ENCODE measurements around the gene LPP. TPM values are rescaled to one million over a fixed set of nuclear protein-coding genes. Genes with fewer than 3 reads are reported as not detected.

Gene LPP
- total RNA-seq, 1 donor from 2014 or later: 218 TPM

DNA sequence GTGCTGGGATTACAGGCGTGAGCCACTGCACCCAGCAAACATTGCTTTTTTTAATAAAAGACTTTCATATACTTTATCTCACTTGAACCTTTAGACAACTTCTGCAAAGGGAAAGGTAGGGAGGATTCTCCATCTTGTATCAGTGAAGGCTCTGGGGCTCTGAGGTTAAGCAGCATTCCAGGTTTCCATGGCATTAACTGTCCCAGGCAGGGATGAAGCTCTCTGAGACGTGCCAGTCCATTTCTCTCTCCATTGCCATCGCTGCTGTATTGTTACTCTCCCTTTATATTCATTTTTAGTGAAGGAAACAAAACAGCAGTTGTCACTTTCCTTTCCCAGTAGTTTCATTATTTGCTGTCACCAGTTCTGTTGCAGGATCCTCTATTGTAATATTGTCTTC, 342.4 kb downstream of the LPP start:
- DNase-seq (ENCODE audit: low read depth): no peak
- TF ChIP-seq, protein P1, sequence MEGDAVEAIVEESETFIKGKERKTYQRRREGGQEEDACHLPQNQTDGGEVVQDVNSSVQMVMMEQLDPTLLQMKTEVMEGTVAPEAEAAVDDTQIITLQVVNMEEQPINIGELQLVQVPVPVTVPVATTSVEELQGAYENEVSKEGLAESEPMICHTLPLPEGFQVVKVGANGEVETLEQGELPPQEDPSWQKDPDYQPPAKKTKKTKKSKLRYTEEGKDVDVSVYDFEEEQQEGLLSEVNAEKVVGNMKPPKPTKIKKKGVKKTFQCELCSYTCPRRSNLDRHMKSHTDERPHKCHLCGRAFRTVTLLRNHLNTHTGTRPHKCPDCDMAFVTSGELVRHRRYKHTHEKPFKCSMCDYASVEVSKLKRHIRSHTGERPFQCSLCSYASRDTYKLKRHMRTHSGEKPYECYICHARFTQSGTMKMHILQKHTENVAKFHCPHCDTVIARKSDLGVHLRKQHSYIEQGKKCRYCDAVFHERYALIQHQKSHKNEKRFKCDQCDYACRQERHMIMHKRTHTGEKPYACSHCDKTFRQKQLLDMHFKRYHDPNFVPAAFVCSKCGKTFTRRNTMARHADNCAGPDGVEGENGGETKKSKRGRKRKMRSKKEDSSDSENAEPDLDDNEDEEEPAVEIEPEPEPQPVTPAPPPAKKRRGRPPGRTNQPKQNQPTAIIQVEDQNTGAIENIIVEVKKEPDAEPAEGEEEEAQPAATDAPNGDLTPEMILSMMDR (IDR thresholded peaks at IDR 0.05; ENCODE audit: insufficient read depth, low read length, poor library complexity, severe bottlenecking): no peak
- H3K4me3 ChIP-seq (ENCODE audit: low read depth, low read length): no peak overlapping the region
- H3K36me3 ChIP-seq (ENCODE audit: control insufficient read depth, insufficient read depth, low read length): no peaks in the 10 kb centered on the region
- H3K27me3 ChIP-seq (ENCODE audit: control insufficient read depth, insufficient read depth, low read length): no peaks in the 10 kb centered on the region

DNA sequence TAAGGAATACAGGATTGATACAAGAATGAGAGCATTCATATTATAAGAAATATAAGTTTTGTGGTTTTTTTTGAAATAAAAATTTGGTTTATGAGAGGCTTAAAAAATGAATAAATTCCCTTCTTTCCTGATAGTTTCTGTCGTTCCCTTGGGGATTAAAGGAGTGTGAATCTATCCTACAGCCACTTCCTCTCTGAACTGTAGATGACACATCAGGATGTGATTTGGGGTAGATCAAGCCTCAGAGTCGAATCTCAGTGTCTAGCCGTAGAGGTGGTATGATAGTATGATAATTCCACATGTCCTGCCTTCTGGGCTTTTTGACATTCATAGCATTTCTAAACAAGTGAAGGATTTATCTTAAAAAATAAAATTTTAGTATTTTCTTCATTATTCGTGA, 343.1 kb downstream of the LPP start:
- Histone ChIP-seq H3K27me3 (ENCODE audit: control insufficient read depth, insufficient read depth, low read length) (no peaks in the 10 kb centered on the region), H3K4me3 (ENCODE audit: low read depth, low read length) (no peak overlapping the region), H3K36me3 (ENCODE audit: control insufficient read depth, insufficient read depth, low read length) (no peaks in the 10 kb centered on the region)
- no peak for DNase-seq (ENCODE audit: low read depth)
- TF ChIP-seq, protein P1 (IDR thresholded peaks at IDR 0.05; ENCODE audit: insufficient read depth, low read length, poor library complexity, severe bottlenecking): no peak

DNA sequence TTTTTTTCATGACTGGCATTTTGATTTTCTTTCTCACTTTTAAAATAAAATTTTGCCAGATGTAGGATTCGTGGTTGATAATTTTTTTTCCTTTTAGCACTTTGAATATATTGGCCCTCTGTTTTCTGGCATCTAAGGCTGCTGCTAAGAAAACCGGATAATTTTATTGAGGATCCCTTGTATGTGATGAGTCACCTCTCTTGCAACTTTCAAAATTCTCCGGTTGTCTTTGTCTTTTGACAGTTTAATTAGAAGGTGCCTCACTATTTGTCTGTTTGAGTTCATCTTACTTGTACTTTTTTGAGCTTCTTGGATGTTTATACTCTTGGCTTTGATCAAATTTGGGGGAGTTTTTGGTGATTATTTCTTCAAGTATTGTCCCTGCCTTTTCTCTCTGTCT, 349.7 kb downstream of the LPP start:
- Histone ChIP-seq H3K36me3 (ENCODE audit: control insufficient read depth, insufficient read depth, low read length) (no peaks in the 10 kb centered on the region), H3K27me3 (ENCODE audit: control insufficient read depth, insufficient read depth, low read length) (no peaks in the 10 kb centered on the region), H3K4me3 (ENCODE audit: low read depth, low read length) (no peak overlapping the region)
- TF ChIP-seq, protein P1 (IDR thresholded peaks at IDR 0.05; ENCODE audit: insufficient read depth, low read length, poor library complexity, severe bottlenecking): no peak
- no peak for DNase-seq (ENCODE audit: low read depth)

DNA sequence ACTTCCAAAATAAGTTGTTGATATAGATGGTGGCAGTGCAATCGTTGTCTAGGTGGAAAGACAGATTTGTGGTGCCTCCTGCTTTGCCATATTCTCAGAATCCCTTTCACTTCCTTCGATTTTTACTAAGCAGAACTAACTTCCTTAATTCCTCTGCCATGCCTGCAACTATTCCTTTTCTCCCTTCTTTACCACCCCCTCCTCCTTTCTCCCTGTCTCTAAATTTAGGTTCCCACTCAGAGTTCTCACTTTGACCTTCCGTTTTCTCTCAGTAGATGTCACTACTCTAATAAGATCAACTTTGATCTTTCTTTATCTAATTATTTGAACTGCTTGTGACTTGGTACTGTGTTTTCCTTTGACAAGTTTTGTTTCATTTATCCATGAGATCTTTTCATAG, 351.2 kb downstream of the LPP start:
- DNase-seq (ENCODE audit: low read depth): no peak
- H3K4me3 ChIP-seq (ENCODE audit: low read depth, low read length): no peak overlapping the region
- H3K36me3 ChIP-seq (ENCODE audit: control insufficient read depth, insufficient read depth, low read length): no peaks in the 10 kb centered on the region
- TF ChIP-seq, protein P1 (IDR thresholded peaks at IDR 0.05; ENCODE audit: insufficient read depth, low read length, poor library complexity, severe bottlenecking): no peak
- no peaks in the 10 kb centered on the region for H3K27me3 ChIP-seq (ENCODE audit: control insufficient read depth, insufficient read depth, low read length)

DNA sequence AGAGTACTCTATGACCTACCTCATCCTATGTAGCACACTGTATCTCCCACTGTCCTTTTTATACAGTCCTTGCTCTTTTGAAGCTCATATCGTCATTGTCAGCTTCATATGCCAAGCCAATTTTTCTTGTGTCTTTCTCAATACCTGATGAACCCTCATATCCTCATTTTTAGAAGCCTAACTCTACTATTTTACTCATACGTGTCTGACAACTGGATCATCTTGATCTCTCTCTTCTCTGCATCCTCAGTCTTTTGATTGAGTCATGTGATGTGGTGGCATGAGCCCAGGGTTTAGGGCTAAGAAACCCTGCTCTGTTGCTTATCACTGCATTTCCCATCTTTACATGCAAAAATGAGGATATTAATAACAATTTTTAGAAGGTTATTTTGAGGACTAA, 352.0 kb downstream of the LPP start:
- no peaks in the 10 kb centered on the region for H3K27me3 ChIP-seq (ENCODE audit: control insufficient read depth, insufficient read depth, low read length)
- TF ChIP-seq, protein P1 (IDR thresholded peaks at IDR 0.05; ENCODE audit: insufficient read depth, low read length, poor library complexity, severe bottlenecking): no peak

DNA sequence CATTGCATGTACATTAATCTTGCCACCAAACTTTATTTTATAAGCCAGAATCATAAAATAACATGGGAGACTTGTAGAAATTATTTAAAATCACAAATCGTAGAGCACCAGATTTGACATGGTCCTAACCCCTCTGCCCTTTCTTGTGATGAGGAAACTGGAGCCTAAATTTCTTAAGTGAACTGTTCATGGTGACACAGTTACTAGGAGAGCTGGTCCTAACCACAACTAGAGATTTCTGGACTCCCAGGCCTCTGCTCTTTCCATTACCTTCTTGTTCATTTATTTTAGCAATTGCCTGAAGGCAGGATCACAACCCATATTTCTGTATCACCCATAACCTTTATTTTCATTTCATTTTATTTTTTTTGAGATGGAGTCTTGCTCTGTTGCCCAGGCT, 352.5 kb downstream of the LPP start:
- Histone ChIP-seq H3K27me3 (ENCODE audit: control insufficient read depth, insufficient read depth, low read length) (no peaks in the 10 kb centered on the region), H3K36me3 (ENCODE audit: control insufficient read depth, insufficient read depth, low read length) (no peaks in the 10 kb centered on the region), H3K4me3 (ENCODE audit: low read depth, low read length) (no peak overlapping the region)
- TF ChIP-seq, protein P1 (IDR thresholded peaks at IDR 0.05; ENCODE audit: insufficient read depth, low read length, poor library complexity, severe bottlenecking): no peak
- no peak for DNase-seq (ENCODE audit: low read depth)

More for the DNA sequence above, 352.0 kb downstream of the LPP start:
- Histone ChIP-seq H3K36me3 (ENCODE audit: control insufficient read depth, insufficient read depth, low read length) (no peaks in the 10 kb centered on the region), H3K4me3 (ENCODE audit: low read depth, low read length) (no peak overlapping the region)
- no peak for DNase-seq (ENCODE audit: low read depth)

Data from kidney epithelial cell (primary cell).